Cardiac muscle cell (in vitro differentiated cells and primary cell): ENCODE data around the gene DOK1. TPM values are rescaled to one million over a fixed set of nuclear protein-coding genes. Genes with fewer than 3 reads are reported as not detected.
"Not testable (repeated sequence)": the region's sequence is repeated elsewhere in the genome, so short reads cannot be mapped to it uniquely, and the experiment has no call there.

Experiments used
- DNase-seq, 2 donors: peaks; one replicate each; pipeline versions ENCODE4 v3.0.0 to v3.0.0-alpha.2; 2010 to 2017; ENCODE audit warnings: low read depth in 1 of 2, low spot score in 1 of 2
- H3K27ac ChIP-seq: fragments of 200-600 bp; sonication (generic); 2 replicates; pipeline ENCODE4 v1.5.1; 2016
- H3K27me3 ChIP-seq: fragments of 200-600 bp; sonication (generic); 2 replicates; pipeline ENCODE4 v1.6.0; 2016; ENCODE audit warnings: control low read depth
- H3K36me3 ChIP-seq: fragments of 200-600 bp; sonication (generic); 2 replicates; pipeline ENCODE4 v1.5.1; 2016; ENCODE audit warnings: control low read depth
- H3K4me1 ChIP-seq: fragments of 200-600 bp; sonication (generic); 2 replicates; pipeline ENCODE4 v1.8.1; 2017; ENCODE audit warnings: low read depth, mild to moderate bottlenecking, mixed run types
- H3K4me3 ChIP-seq: fragments of 200-600 bp; sonication (generic); 2 replicates; pipeline ENCODE4 v1.5.1; 2016; ENCODE audit warnings: mild to moderate bottlenecking
- H3K9me3 ChIP-seq: fragments of 200-600 bp; sonication (generic); 2 replicates; pipeline ENCODE4 v1.5.1; 2017; ENCODE audit warnings: low read depth, mild to moderate bottlenecking, control low read depth
- CTCF ChIP-seq: IDR thresholded peaks from 2 replicates; pipeline ENCODE4 v1.5.1; 2012; ENCODE audit warnings: low read depth, mild to moderate bottlenecking, low read length
- polyA plus RNA-seq: library from polyadenylated mRNA; unstranded; fragments of >200 nt; fragmentation: Nextera tagmentation; extraction: Ambion mirVana; gene quantifications from 2 replicates; pipeline ENCODE4 v1.2.1, GENCODE V29; 2016
- total RNA-seq: library from RNA; depleted of rRNA; stranded (reverse); fragments of >200 nt; gene quantifications from 2 replicates; pipeline ENCODE4 v1.2.3, GENCODE V29; 2016

Gene DOK1
- total and polyA plus RNA-seq, 2 experiments from 2014 or later, result 10.0 to 26.1 TPM

- no peaks in the 10 kb centered on the region for H3K9me3 ChIP-seq
- no peak overlapping the region for H3K4me3 ChIP-seq
- TF ChIP-seq CTCF, result no peak
- peaks cover 51% of the 10 kb centered on the region for H3K27me3 ChIP-seq
- no peaks in the 10 kb centered on the region for H3K4me1 ChIP-seq
- no peaks in the 10 kb centered on the region for H3K36me3 ChIP-seq
- DNase-seq, result no peak
- H3K27ac ChIP-seq, result no peak overlapping the region
Measured at GRCh38 chr2:74559912-74560311, 5.4 kb downstream of the DOK1 start.

GRCh38 chr2:74560591-74560990 lies 6.1 kb downstream of the DOK1 start:
- H3K9me3 ChIP-seq, result no peaks in the 10 kb centered on the region
- H3K36me3 ChIP-seq, result no peaks in the 10 kb centered on the region
- no peak overlapping the region for H3K4me3 ChIP-seq
- no peaks in the 10 kb centered on the region for H3K4me1 ChIP-seq
- no peak overlapping the region for H3K27ac ChIP-seq
- no peak for TF ChIP-seq CTCF
- peaks cover 48% of the 10 kb centered on the region for H3K27me3 ChIP-seq
- no peak for DNase-seq

GRCh38 chr2:74561022-74561421 lies 6.5 kb downstream of the DOK1 start:
- not testable (repeated sequence) for DNase-seq, H3K36me3 ChIP-seq, H3K9me3 ChIP-seq, H3K4me1 ChIP-seq, H3K4me3 ChIP-seq, H3K27ac ChIP-seq
- H3K27me3 ChIP-seq, result peaks cover 49% of the 10 kb centered on the region

GRCh38 chr2:74562126-74562775 lies 7.7 kb downstream of the DOK1 start:
- Histone ChIP-seq H3K4me3 (no peak overlapping the region), H3K9me3 (no peaks in the 10 kb centered on the region), H3K36me3 (no peaks in the 10 kb centered on the region), H3K4me1 (no peaks in the 10 kb centered on the region), H3K27me3 (peaks cover 57% of the 10 kb centered on the region), H3K27ac (no peak overlapping the region)
- DNase-seq, result no peak
- TF ChIP-seq CTCF, result no peak

- Histone ChIP-seq H3K4me1 (no peaks in the 10 kb centered on the region), H3K27me3 (peaks cover 73% of the 10 kb centered on the region), H3K36me3 (no peaks in the 10 kb centered on the region), H3K9me3 (no peaks in the 10 kb centered on the region), H3K4me3 (no peak overlapping the region), H3K27ac (no peak overlapping the region)
- DNase-seq, result peak in 1 of 2 donors; percentile 67
- no peak for TF ChIP-seq CTCF
Measured at GRCh38 chr2:74564222-74564621, 9.7 kb downstream of the DOK1 start.

GRCh38 chr2:74566076-74566753 lies 11.7 kb downstream of the DOK1 start:
- H3K4me1 ChIP-seq, result no peaks in the 10 kb centered on the region
- TF ChIP-seq CTCF, result no peak
- no peak for DNase-seq
- H3K27me3 ChIP-seq, result peaks cover 61% of the 10 kb centered on the region
- no peaks in the 10 kb centered on the region for H3K9me3 ChIP-seq
- H3K4me3 ChIP-seq, result no peak overlapping the region
- H3K36me3 ChIP-seq, result no peaks in the 10 kb centered on the region
- H3K27ac ChIP-seq, result no peak overlapping the region
